SK-N-SH (cell line): ENCODE measurements around the gene AGO4. TPM values are rescaled to one million over a fixed set of nuclear protein-coding genes. Genes with fewer than 3 reads are reported as not detected.

Experiments
- CTCF ChIA-PET: fragments of 300-600, 350-600 bp; formaldehyde crosslinking; extraction: SDS; loops from one replicate; lab custom pipeline; 2021; lab: Yijun Ruan, JAX
- POLR2A ChIA-PET: fragments of 350-600 bp; sonication (Branson Sonifier 250); formaldehyde crosslinking; extraction: SDS; loops from one replicate; lab custom pipeline; 2020; ENCODE audit warnings: antibody characterized with exemption, inconsistent platforms; lab: Yijun Ruan, JAX
- DNase-seq: peaks from one replicate; pipeline ENCODE4 v3.0.0; 2012
- H2AFZ ChIP-seq: fragments of 200-600 bp; sonication (generic); 2 replicates; pipeline ENCODE4 v1.8.1; 2016; ENCODE audit warnings: antibody characterized with exemption, mild to moderate bottlenecking, low read depth
- H3F3A ChIP-seq: fragments of 200-600 bp; sonication (generic); replicated peaks from 2 replicates; pipeline ENCODE3; 2016; ENCODE audit warnings: antibody characterized with exemption, mild to moderate bottlenecking; ENCODE audit not compliant: insufficient read depth
- H3K27ac ChIP-seq, 2 experiments: fragments of 200-500 bp in 1 of 2; fragments of 200-600 bp in 1 of 2; sonication (Bioruptor generic) in 1 of 2; sonication (generic), shearing (Covaris generic) in 1 of 2; 2 replicates each; pipeline versions ENCODE4 v1.5.1 to v1.6.1; 2014 to 2016; ENCODE audit warnings: low read depth in 2 of 2, inconsistent platforms in 1 of 2, low read length in 1 of 2, mild to moderate bottlenecking in 1 of 2, mixed read lengths in 1 of 2
- H3K27me3 ChIP-seq: fragments of 200-600 bp; sonication (generic), shearing (Covaris generic); 2 replicates; pipeline ENCODE4 v1.6.1; 2016; ENCODE audit warnings: mixed run types; ENCODE audit not compliant: insufficient read depth
- H3K36me3 ChIP-seq, 2 experiments: fragments of 200-500 bp in 1 of 2; fragments of 200-600 bp in 1 of 2; sonication (Bioruptor generic) in 1 of 2; sonication (generic) in 1 of 2; replicated peaks in 1 of 2; 2 replicates each; pipeline versions ENCODE3 to v1.5.1; 2014 to 2016; ENCODE audit warnings: low read length in 1 of 2, mild to moderate bottlenecking in 1 of 2; ENCODE audit not compliant: insufficient read depth in 2 of 2, control insufficient read depth in 1 of 2
- H3K4me1 ChIP-seq, 2 experiments: fragments of 200-500 bp in 1 of 2; fragments of 200-600 bp in 1 of 2; sonication (Bioruptor generic) in 1 of 2; sonication (generic), shearing (Covaris generic) in 1 of 2; 2 replicates each; pipeline versions ENCODE4 v1.5.1 to v1.6.1; 2014 to 2016; ENCODE audit warnings: low read depth in 1 of 2, low read length in 1 of 2, mixed run types in 1 of 2; ENCODE audit not compliant: insufficient read depth in 2 of 2, control insufficient read depth in 1 of 2
- H3K4me2 ChIP-seq: fragments of 200-600 bp; sonication (generic), shearing (Covaris generic); 2 replicates; pipeline ENCODE4 v1.6.1; 2017; ENCODE audit warnings: mixed run types
- H3K4me3 ChIP-seq, 2 experiments: fragments of 200-500 bp in 1 of 2; fragments of 200-600 bp in 1 of 2; sonication (Bioruptor generic) in 1 of 2; sonication (generic), shearing (Covaris generic) in 1 of 2; 2 replicates each; pipeline versions ENCODE4 v1.5.1 to v1.8.1; 2014 to 2016; ENCODE audit warnings: low read depth in 2 of 2, inconsistent platforms in 1 of 2, low read length in 1 of 2, mild to moderate bottlenecking in 1 of 2, mixed read lengths in 1 of 2, moderate library complexity in 1 of 2
- H3K79me2 ChIP-seq: fragments of 200-600 bp; sonication (generic); 2 replicates; pipeline ENCODE4 v1.8.1; 2017; ENCODE audit warnings: mild to moderate bottlenecking; ENCODE audit not compliant: insufficient read depth
- H3K9ac ChIP-seq: fragments of 200-600 bp; sonication (generic); 2 replicates; pipeline ENCODE4 v1.6.1; 2017; ENCODE audit warnings: mixed run types
- H3K9me2 ChIP-seq: fragments of 200-600 bp; sonication (generic); 2 replicates; pipeline ENCODE4 v1.6.1; 2017; ENCODE audit warnings: mixed run types
- H3K9me3 ChIP-seq: fragments of 200-600 bp; sonication (generic); 2 replicates; pipeline ENCODE4 v1.6.1; 2017; ENCODE audit warnings: mixed run types, mild to moderate bottlenecking, moderate library complexity
- H4K20me1 ChIP-seq: fragments of 200-600 bp; sonication (generic); 2 replicates; pipeline ENCODE4 v1.6.1; 2017; ENCODE audit warnings: mild to moderate bottlenecking, mixed run types; ENCODE audit not compliant: insufficient read depth
- CHD2 ChIP-seq: fragments of 150-350 bp; IDR thresholded peaks from 2 replicates; pipeline ENCODE4 v1.6.1; 2018; ENCODE audit warnings: low read length; ENCODE audit not compliant: partially characterized antibody
- ELF1 ChIP-seq: IDR thresholded peaks from 2 replicates; pipeline ENCODE4 v1.4.0; 2012
- EP300 ChIP-seq, 2 experiments: IDR thresholded peaks; 2 replicates each; pipeline versions ENCODE4 v1.4.0 to v1.6.1; 2012; ENCODE audit warnings: borderline replicate concordance in 1 of 2, low read depth in 1 of 2, low read length in 1 of 2
- EZH2phosphoT487 ChIP-seq: fragments of 200-600 bp; sonication (generic); IDR thresholded peaks from 2 replicates; pipeline ENCODE4 v1.6.1; 2017; ENCODE audit warnings: low read depth, mixed run types, mild to moderate bottlenecking, antibody characterized with exemption, moderate library complexity, borderline replicate concordance
- FOSL2 ChIP-seq: IDR thresholded peaks from 2 replicates; pipeline ENCODE4 v1.4.0; 2012; ENCODE audit warnings: low read depth, mild to moderate bottlenecking, moderate library complexity, borderline replicate concordance
- FOXJ3 ChIP-seq: sonication (generic); formaldehyde crosslinking; IDR thresholded peaks from 2 replicates; pipeline ENCODE4 v1.5.1; 2020; ENCODE audit warnings: mild to moderate bottlenecking, missing genetic modification reagents
- GABPA ChIP-seq: IDR thresholded peaks from 2 replicates; pipeline ENCODE4 v1.4.0; 2012; ENCODE audit warnings: low read depth, mild to moderate bottlenecking
- IRF3 ChIP-seq: fragments of 150-350 bp; IDR thresholded peaks from 2 replicates; pipeline ENCODE4 v1.6.1; 2016; ENCODE audit warnings: mild to moderate bottlenecking, low read depth, low read length
- JUND ChIP-seq: IDR thresholded peaks from 2 replicates; pipeline ENCODE4 v1.4.0; 2012
- MAX ChIP-seq: IDR thresholded peaks from 2 replicates; pipeline ENCODE4 v1.4.0; 2012; ENCODE audit warnings: low read depth
- MEF2A ChIP-seq: IDR thresholded peaks from 2 replicates; pipeline ENCODE4 v1.4.0; 2012; ENCODE audit warnings: low read depth, borderline replicate concordance
- MXI1 ChIP-seq: IDR thresholded peaks from 2 replicates; pipeline ENCODE4 v1.6.1; 2012; ENCODE audit warnings: mild to moderate bottlenecking, low read depth, low read length, improper control_type of control experiment
- NRF1 ChIP-seq: IDR thresholded peaks from 2 replicates; pipeline ENCODE4 v1.6.1; 2012; ENCODE audit warnings: low read depth, mild to moderate bottlenecking, low read length
- PBX3 ChIP-seq: IDR thresholded peaks from 2 replicates; pipeline ENCODE4; 2012
- RAD21 ChIP-seq: IDR thresholded peaks from 2 replicates; pipeline ENCODE4 v1.6.1; 2012; ENCODE audit warnings: mild to moderate bottlenecking, low read length
- REST ChIP-seq: IDR thresholded peaks from 2 replicates; pipeline ENCODE4 v1.6.1; 2012; ENCODE audit warnings: mild to moderate bottlenecking, low read depth, low read length, moderate library complexity
- RFX5 ChIP-seq: IDR thresholded peaks from 2 replicates; pipeline ENCODE4 v1.6.1; 2012; ENCODE audit warnings: mild to moderate bottlenecking, improper control_type of control experiment, low read length
- RXRA ChIP-seq: IDR thresholded peaks from 2 replicates; pipeline ENCODE4 v1.4.0; 2012; ENCODE audit warnings: low read depth, mild to moderate bottlenecking, borderline replicate concordance
- SIN3A ChIP-seq: IDR thresholded peaks from 2 replicates; pipeline ENCODE4 v1.6.1; 2012; ENCODE audit warnings: low read depth, mild to moderate bottlenecking, low read length, moderate library complexity, borderline replicate concordance
- TCF12 ChIP-seq: IDR thresholded peaks from 2 replicates; pipeline ENCODE4 v1.4.0; 2012
- TEAD4 ChIP-seq: IDR thresholded peaks from 2 replicates; pipeline ENCODE4 v1.4.0; 2012; ENCODE audit warnings: mild to moderate bottlenecking, borderline replicate concordance; ENCODE audit not compliant: insufficient read depth
- USF1 ChIP-seq: IDR thresholded peaks from 2 replicates; pipeline ENCODE4 v1.4.0; 2012; ENCODE audit warnings: low read depth, borderline replicate concordance
- YY1 ChIP-seq: IDR thresholded peaks from 2 replicates; pipeline ENCODE4 v1.4.0; 2012; ENCODE audit warnings: low read depth, mild to moderate bottlenecking
- ZBTB33 ChIP-seq: IDR thresholded peaks from 2 replicates; pipeline ENCODE4 v1.4.0; 2012; ENCODE audit warnings: low read depth, borderline replicate concordance
- WGBS: methylation state at CpG from one replicate; pipeline ENCODE4 v1.1.6; 2017; ENCODE audit warnings: low lambda C conversion rate; 5-methylcytosine and 5-hydroxymethylcytosine counted together
- polyA plus RNA-seq, 3 experiments: library from polyadenylated mRNA; depleted of rRNA; stranded (reverse); fragments of >200 nt; gene quantifications; 2 replicates each; pipeline ENCODE4 v1.2.3, GENCODE V29; 2012

AGO4 gene
- polyA plus RNA-seq, 1 of the 3 experiments (the other 2 are of a cell fraction), result 4.8 TPM

GRCh38 chr1:35769188-35769758 lies 38.5 kb upstream of the AGO4 start:
- CTCF ChIA-PET, result interaction anchor here (0.7 to 5.3 kb wide), 9 partner anchors 10 to 201 kb away, joined by 3 to 40 read pairs (median 4); partner anchors contain the start of gene TFAP2E
- peaks cover 8% of the 10 kb centered on the region for H3F3A ChIP-seq
- POLR2A ChIA-PET, result interaction anchor here (0.6 to 2.0 kb wide), 12 partner anchors 8 to 1743 kb away, joined by 3 to 8 read pairs (median 4); no protein-coding TSS in a partner anchor
- H3K79me2 ChIP-seq, result peaks cover 49% of the 10 kb centered on the region
- 2% methylated on average over 5 of the region's 58 CpGs for WGBS
- H3K27ac ChIP-seq, result peak overlapping the region; percentile 73 to 89
- no peaks in the 10 kb centered on the region for H3K9me3 ChIP-seq
- no peaks in the 10 kb centered on the region for H4K20me1 ChIP-seq
- peaks cover 4% of the 10 kb centered on the region in 2 experiments; a peak in 2 of 4 replicates for H3K4me1 ChIP-seq
- H3K27me3 ChIP-seq, result no peaks in the 10 kb centered on the region
- no peaks in the 10 kb centered on the region for H3K9me2 ChIP-seq
- peak; percentile 95 for DNase-seq
- H2AFZ ChIP-seq, result peak overlapping the region; percentile 92
- H3K36me3 ChIP-seq, result peaks cover 0 to under 1% of the 10 kb centered on the region in 2 experiments
- peak overlapping the region; percentile 84 for H3K9ac ChIP-seq
- H3K4me3 ChIP-seq, result peak overlapping the region; percentile 83 to 89
- peak overlapping the region; percentile 96 for H3K4me2 ChIP-seq
- no peak; the same call in 1 of the 2 replicates for TF ChIP-seq FOSL2
- no peak for TF ChIP-seq REST
- peak; percentile 40; the same call in 1 of the 2 replicates for TF ChIP-seq FOXJ3
- no peak for TF ChIP-seq TEAD4
- peak; percentile 74; the same call in 1 of the 2 replicates for TF ChIP-seq SIN3A
- TF ChIP-seq ELF1, result peak; percentile 33; the same call in 1 of the 2 replicates
- TF ChIP-seq RFX5, result no peak
- TF ChIP-seq MAX, result no peak; the same call in 1 of the 2 replicates
- 0 out of 2 replicates have a peak, but pooled peaks have one; percentile 16 for TF ChIP-seq TCF12
- no peak for TF ChIP-seq MEF2A
- no peak for TF ChIP-seq RAD21
- TF ChIP-seq GABPA, result peak; percentile 69
- TF ChIP-seq PBX3, result 0 out of 2 replicates have a peak, but pooled peaks have one; percentile 12
- no peak for TF ChIP-seq JUND
- TF ChIP-seq USF1, result 0 out of 2 replicates have a peak, but pooled peaks have one; percentile 16
- no peak for TF ChIP-seq EZH2phosphoT487
- TF ChIP-seq RXRA, result no peak
- no peak for TF ChIP-seq IRF3
- TF ChIP-seq EP300 (IDR thresholded peaks at IDR 0.05; ENCODE audit: borderline replicate concordance in 1 of 2, low read depth in 1 of 2, low read length in 1 of 2), result no peak
- no peak for TF ChIP-seq ZBTB33
- peak; percentile 35 for TF ChIP-seq CHD2
- TF ChIP-seq MXI1, result peak; percentile 11
- TF ChIP-seq YY1, result 0 out of 2 replicates have a peak, but pooled peaks have one; percentile 53
- TF ChIP-seq NRF1, result 0 out of 2 replicates have a peak, but pooled peaks have one; percentile 17
